CD4-positive, alpha-beta T cell treated with Interleukin-12 subunit alpha and Interleukin-12 subunit beta, for 1 hour (primary cell): ENCODE data around the gene TBC1D14.
"Not testable (repeated sequence)": the region's sequence is repeated elsewhere in the genome, so short reads cannot be mapped to it uniquely, and the experiment has no call there.

Experiments used
- DNase-seq: peaks from one replicate; pipeline ENCODE4 v3.0.0-alpha.2; 2020

TBC1D14 gene

GRCh38 chr4:6891436-6892170, 18.0 kb upstream of the TBC1D14 start:
- DNase-seq, result no peak

GRCh38 chr4:6892190-6892908, 17.3 kb upstream of the TBC1D14 start:
- DNase-seq, result peak; percentile 44

GRCh38 chr4:6892909-6893202, 16.8 kb upstream of the TBC1D14 start:
- DNase-seq, result no peak

GRCh38 chr4:6893449-6894085, 16.1 kb upstream of the TBC1D14 start:
- DNase-seq, result no peak

GRCh38 chr4:6894086-6894478, 15.5 kb upstream of the TBC1D14 start:
- DNase-seq, result no peak

GRCh38 chr4:6894528-6895498, 14.8 kb upstream of the TBC1D14 start:
- DNase-seq, result no peak

DNA sequence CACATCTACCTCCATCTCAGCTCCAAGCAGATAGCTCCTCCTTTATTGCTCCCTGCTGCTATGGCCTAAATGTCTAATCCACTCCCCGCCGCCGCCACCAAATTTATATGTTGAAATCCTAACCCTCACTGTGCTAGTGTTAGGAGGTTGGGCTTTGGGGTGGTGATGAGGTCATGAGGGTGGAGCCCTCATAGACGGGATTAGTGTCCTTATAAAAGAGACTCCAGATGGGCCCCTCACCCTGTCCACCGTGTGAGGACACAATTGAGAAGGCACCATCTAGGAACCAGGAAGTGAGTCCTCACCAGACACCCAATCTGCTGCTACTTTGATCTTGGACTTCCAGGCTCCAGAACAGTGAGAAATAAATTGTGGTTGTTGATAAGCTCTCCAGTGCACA, 13.6 kb upstream of the TBC1D14 start:
- DNase-seq, result no peak

- DNase-seq, result no peak
Observed at GRCh38 chr4:6898763-6899162, 10.9 kb upstream of the TBC1D14 start.

DNA sequence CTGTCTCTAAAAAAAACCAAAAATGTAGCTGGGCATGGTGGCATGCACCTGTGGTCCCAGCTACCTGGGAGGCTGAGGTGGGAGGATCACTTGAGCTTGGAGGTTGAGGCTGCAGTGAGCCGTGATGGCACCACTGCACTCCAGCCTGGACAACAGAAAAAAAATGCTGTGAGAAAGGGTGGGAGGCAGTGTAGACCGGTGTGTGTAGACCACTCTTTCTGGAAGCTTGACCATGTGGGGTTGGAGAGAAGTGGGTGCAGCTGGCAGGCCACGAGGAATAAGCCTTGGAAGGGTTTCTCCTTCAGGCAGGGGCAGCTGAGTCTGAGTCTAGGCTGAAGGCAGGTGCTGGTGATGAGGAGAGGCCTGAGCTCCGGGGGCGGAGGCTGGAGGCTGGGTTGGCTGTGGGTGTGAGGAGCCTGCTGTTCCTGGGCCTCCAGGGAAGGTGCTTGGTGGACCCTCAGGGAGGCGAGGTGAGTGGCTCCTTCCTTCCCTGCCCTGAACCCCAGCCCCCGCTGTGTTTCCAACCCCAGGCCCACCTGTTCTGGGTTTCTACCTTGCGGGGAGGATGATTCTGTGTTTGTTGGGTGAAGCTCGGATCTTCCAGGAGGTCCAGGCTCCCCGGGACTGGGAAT, 9.3 kb upstream of the TBC1D14 start:
- no peak for DNase-seq

DNA sequence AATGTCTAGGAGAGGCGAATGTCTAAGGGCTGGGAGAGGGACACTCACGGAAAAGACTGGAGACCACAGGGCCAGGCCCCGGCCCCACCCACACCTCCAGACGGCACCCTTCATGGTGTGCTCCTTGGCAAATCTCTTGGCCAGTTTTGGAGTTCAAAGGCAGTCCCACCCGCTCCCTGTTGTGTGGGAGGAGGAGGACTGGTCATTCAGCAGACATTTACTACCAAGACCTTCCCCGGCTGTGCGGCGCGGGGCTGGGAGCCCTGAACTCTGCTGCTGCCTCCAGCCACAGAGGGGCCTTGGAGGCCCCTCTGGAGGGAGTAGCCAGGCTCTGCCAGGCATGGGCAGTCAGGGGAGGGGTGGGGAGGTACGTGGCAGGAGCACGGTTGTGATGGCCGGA, 8.7 kb upstream of the TBC1D14 start:
- DNase-seq, result no peak

DNA sequence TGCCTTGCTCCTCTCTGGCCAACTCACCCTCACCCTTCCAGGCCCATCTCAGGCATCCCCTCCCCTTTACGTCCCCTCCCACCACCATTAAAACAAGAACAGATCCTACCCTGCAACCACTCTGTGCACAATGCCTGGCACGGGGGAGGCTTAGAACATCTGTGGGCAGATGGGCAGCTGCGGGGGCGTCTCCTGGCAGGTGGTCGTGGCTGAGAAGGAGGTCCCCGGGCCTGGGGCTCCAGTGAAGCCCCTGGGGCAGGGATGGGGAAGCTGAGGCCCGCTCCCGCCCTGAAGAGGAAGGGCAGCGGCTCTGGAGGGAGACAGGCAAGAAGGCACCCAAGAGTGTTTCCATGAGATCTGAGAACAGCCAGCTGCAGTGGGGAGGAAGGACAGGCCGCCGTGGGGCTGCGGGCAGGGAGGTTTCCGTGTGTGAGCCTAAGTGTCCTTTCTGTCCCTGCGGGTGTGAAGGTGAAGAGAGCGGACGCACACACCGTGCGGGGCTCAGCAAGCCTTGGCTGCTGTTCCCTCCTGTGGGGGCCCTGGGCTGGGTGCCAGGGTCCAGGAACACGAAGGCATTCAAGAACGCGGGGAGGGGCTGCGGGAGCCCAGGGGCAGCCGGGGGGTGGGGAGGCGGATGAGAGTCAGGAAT, 7.8 kb upstream of the TBC1D14 start:
- DNase-seq, result no peak

GRCh38 chr4:6902318-6903042, 7.1 kb upstream of the TBC1D14 start:
- no peak for DNase-seq

DNA sequence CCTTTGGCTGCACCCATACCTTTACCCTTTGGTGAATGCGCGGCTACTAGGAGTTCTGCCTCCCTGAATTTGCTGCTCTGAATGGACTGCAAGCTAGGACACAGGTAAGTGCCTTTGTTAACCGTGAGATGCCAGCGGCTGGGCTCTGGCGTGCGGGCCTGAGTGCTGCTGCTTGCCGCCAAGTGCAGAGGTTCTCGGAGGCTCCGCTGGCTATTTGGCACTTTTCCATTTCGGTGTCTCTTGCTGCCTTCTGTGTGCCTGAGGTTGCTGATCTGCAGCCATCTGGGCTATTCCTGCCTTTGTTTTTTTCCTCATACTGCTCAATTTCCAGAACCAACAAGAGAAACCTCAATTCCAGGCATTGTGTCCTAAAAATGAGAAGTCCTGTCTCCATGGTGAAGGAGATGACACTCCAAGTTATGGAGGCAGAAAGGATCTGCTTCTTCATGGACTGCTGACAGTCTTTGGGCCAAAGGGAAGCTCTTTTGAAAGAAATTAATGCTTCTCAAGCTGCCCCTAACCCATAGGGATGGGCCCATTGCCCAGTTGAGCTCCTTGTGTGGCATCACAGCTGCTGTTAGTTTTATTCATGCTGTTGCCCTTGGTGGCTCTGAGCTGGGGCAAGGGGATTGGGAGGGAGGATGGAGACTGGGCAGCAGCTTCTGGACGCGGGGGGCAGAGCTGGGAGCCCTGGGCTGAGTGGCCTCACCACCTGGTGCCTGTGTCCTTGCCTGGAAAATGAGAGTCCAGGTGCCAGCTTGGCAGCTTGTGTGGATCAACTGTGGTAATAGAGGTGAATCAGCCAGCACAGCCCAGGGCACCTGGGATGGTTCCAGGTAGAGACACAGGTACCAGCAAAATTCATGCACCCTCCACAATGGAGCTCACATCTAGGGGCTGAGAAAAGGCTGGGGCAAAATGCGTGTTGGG, 3.8 kb upstream of the TBC1D14 start:
- no peak for DNase-seq

DNA sequence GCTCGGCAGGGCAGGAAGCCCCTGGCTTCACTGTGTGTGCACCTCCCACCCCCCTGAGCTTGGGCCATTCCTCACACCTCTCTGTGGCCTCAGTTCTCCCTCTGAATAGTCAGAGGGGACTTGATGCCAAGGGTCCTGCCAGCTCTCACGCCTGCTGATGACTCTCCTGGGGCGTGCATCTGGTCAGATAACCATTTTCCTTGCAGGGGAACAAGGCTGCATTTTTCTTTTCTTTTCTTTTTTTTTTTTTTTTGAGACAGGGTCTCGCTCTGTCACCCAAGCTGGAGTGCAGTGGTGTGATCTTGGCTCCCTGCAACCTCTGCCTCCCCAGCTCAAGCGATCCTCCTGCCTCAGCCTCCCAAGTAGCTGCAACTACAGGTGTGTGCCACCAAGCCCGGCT, 3.1 kb upstream of the TBC1D14 start:
- not testable (repeated sequence) for DNase-seq

DNA sequence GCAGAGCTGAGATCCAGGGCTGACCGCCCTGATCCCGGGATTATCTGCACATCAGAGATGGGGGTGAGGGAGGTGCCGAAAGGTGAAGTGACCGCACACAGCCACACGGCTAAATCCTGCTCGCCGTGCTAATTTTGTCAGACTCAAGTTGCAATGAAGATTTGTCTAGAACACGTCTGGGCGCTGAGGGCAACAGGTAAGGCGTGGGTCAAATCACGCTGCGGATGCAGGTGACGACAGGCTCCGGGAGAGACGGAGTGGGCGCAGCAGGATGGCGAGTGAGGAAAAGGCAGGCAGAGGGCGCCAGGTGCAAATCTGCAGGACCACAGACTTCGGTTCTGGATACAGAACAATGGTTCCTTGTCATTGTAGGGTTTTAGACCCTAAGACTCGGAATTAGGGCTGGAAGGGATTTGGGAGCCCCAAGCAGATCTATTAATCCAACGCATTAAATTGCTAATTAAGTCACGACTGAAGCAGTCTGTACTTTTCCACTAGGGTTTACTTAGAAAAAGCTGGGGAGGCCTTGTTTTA, 1.9 kb upstream of the TBC1D14 start:
- no peak for DNase-seq

DNA sequence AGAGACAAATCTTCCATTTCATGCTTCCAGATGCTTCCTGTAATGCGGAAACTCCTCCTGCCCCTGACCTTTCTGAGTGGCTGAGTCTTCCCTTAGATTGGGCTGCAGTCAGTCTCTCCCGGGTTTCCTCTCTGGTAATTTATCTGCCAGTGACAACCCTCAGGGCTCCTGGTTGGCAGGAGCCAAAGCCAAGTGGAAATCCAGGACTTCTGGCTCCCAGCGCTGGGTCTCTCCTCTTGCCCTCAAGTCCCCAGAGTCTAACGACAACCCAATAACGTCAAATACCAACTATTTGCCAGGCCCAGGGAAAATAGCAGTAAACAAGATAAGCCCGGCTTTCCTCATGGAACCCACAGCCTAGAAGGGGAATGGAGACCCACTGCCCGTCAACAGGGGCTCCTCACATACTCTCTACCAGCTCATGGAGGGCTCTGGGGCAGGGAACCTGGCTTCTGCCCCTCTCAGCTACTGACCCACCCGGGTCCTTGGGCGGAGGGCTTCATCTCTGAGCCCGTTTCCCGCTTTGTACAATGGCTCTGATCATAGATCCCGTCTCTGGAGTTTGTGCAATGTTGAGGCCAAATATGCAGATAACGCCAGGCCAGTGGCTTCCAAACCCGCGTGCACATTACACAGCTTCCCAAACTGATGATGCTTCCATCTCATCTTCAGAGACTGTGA, 1.1 kb upstream of the TBC1D14 start:
- DNase-seq, result no peak

DNA sequence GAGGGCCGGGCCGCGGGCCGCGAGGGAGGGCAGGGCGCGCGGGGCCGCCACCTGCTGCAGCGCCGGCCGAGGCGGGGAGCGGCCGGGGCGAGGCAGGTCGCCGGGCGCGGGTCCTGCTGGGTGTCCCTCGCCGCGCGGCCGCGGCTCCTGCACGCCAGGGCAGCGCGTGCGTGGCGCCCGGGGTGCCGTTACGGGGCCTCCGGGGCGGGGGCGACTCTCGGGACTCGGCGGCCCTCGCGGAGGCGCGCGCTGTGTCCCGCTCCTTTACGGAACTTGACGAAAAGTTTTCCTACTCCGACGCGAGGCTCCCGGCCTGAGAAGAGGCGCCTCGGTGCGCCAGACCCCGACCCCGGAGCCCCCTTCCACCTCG, 329 bp downstream of the TBC1D14 start:
- no peak for DNase-seq

GRCh38 chr4:6910340-6910959, 824 bp downstream of the TBC1D14 start:
- DNase-seq, result no peak
